Parathyroid adenoma (tissue), 2 donors: Measurements from ENCODE around the gene ZNF625.
A peak's percentile ranks its signal among the peaks of the same experiment; 100 is the strongest.

Source experiments
- H2AFZ ChIP-seq: fragments of 300-600 bp; sonication (generic); one replicate; pipeline ENCODE4 v1.7.0; 2017; ENCODE audit warnings: antibody characterized with exemption, mild to moderate bottlenecking
- H3K27ac ChIP-seq: fragments of 300-600 bp; sonication (generic); one replicate; pipeline ENCODE4 v1.7.0; 2017
- H3K27me3 ChIP-seq: fragments of 300-600 bp; sonication (generic); one replicate; pipeline ENCODE4 v1.7.0; 2017; ENCODE audit warnings: low read length; ENCODE audit not compliant: control insufficient read depth, insufficient read depth
- H3K36me3 ChIP-seq: fragments of 300-600 bp; sonication (generic); one replicate; pipeline ENCODE4 v1.7.0; 2017; ENCODE audit warnings: low read length; ENCODE audit not compliant: control insufficient read depth, insufficient read depth
- H3K4me1 ChIP-seq: fragments of 300-600 bp; sonication (generic); one replicate; pipeline ENCODE4 v1.7.0; 2017; ENCODE audit warnings: control low read depth
- H3K4me2 ChIP-seq: fragments of 300-600 bp; sonication (generic); one replicate; pipeline ENCODE4 v1.7.0; 2017; ENCODE audit warnings: low read length
- H3K4me3 ChIP-seq: fragments of 300-600 bp; sonication (generic); one replicate; pipeline ENCODE4 v1.7.0; 2017; ENCODE audit warnings: low read depth, low read length
- H3K79me2 ChIP-seq: fragments of 300-600 bp; sonication (generic); one replicate; pipeline ENCODE4 v1.7.0; 2017; ENCODE audit warnings: control low read depth
- H3K9ac ChIP-seq: fragments of 300-600 bp; sonication (generic); one replicate; pipeline ENCODE4 v1.7.0; 2017; ENCODE audit warnings: mild to moderate bottlenecking
- H3K9me3 ChIP-seq: fragments of 300-600 bp; sonication (generic); one replicate; pipeline ENCODE4 v1.7.0; 2017; ENCODE audit warnings: low read length; ENCODE audit not compliant: control insufficient read depth
- TF ChIP-seq, protein P1 (sequence below): fragments of 300-600 bp; sonication (generic); IDR thresholded peaks from one replicate; pipeline ENCODE4 v1.7.0; 2017; ENCODE audit warnings: antibody characterized with exemption, mild to moderate bottlenecking
- donor health status: primary hyperparathyroidism.

Gene ZNF625

DNA sequence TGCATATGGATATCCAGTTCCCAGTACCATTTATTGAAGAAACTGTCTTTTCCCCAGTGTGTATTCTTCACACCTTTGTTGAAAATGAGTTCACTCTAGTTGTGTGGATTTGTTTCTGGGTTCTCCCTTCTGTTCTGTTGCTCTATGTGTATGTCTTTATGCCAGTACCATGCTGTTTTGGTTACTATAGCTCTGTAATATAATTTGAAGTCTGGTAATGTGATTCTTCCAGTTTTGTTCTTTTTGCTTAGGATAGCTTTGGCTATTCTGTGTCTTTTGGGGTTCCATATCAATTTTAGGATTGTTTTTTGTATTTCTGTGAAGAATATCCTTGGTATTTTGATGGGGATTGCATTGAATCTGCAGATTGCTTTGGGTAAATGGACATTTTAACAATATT lies 41.6 kb upstream of the ZNF625 start:
- no peak overlapping the region for H3K27ac ChIP-seq
- no peak overlapping the region for H2AFZ ChIP-seq
- TF ChIP-seq, protein P1, sequence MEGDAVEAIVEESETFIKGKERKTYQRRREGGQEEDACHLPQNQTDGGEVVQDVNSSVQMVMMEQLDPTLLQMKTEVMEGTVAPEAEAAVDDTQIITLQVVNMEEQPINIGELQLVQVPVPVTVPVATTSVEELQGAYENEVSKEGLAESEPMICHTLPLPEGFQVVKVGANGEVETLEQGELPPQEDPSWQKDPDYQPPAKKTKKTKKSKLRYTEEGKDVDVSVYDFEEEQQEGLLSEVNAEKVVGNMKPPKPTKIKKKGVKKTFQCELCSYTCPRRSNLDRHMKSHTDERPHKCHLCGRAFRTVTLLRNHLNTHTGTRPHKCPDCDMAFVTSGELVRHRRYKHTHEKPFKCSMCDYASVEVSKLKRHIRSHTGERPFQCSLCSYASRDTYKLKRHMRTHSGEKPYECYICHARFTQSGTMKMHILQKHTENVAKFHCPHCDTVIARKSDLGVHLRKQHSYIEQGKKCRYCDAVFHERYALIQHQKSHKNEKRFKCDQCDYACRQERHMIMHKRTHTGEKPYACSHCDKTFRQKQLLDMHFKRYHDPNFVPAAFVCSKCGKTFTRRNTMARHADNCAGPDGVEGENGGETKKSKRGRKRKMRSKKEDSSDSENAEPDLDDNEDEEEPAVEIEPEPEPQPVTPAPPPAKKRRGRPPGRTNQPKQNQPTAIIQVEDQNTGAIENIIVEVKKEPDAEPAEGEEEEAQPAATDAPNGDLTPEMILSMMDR, result no peak
- H3K9me3 ChIP-seq, result no peaks in the 10 kb centered on the region
- H3K4me3 ChIP-seq, result no peak overlapping the region
- no peaks in the 10 kb centered on the region for H3K36me3 ChIP-seq
- no peaks in the 10 kb centered on the region for H3K4me1 ChIP-seq
- no peak overlapping the region for H3K4me2 ChIP-seq
- no peaks in the 10 kb centered on the region for H3K27me3 ChIP-seq
- H3K79me2 ChIP-seq, result no peaks in the 10 kb centered on the region
- no peak overlapping the region for H3K9ac ChIP-seq

DNA sequence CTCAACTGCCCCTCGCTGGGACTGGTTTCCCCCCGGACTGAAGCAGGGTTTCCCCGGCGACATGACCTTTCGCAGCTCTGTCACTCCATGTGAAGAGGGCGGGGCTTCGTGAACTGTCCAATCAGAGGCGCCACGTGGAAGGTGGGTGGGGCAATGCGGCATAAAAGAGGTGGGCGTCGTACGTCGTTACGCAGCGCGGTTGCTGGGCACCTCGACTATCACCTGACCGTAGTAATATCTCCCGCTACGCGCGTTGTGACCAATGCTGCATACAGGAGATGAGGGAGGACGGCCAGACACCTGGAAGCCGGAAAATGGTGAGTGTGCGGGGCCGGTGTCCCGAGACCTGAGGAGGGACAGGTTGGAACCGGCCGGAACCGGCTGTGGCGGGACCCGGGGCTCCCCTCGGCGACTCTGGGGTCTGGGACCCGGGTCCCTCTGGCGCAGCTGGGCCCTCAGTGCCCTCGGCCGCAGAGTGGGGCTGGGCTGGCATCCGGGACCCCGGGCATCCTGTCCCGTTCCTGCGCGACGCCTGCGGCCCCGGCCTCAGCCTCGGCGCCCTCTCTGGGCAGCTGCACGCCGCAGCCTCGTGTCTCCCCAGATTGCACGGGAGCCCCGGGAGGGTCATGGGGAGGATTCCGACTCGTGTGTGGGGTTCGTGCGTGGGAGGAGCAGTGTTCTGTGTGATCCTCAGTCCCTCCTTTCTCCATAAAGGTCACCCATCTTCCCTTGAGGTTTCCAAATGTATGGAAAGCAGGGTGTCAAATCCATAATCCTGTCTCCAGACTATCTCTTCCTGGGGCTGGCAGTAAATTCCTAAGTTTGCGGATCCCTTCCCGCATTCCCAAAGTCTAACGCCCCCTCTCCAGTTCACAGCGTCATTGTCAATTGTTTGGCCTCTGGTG lies 38.5 kb upstream of the ZNF625 start:
- Histone ChIP-seq H3K9me3 (no peaks in the 10 kb centered on the region), H3K4me3 (peak overlapping the region; percentile 77), H3K79me2 (no peaks in the 10 kb centered on the region), H3K27ac (no peak overlapping the region), H3K4me2 (peak overlapping the region; percentile 90), H2AFZ (peak overlapping the region; percentile 55), H3K4me1 (no peaks in the 10 kb centered on the region), H3K36me3 (no peaks in the 10 kb centered on the region), H3K27me3 (no peaks in the 10 kb centered on the region), H3K9ac (no peak overlapping the region)
- TF ChIP-seq, protein P1, result no peak

DNA sequence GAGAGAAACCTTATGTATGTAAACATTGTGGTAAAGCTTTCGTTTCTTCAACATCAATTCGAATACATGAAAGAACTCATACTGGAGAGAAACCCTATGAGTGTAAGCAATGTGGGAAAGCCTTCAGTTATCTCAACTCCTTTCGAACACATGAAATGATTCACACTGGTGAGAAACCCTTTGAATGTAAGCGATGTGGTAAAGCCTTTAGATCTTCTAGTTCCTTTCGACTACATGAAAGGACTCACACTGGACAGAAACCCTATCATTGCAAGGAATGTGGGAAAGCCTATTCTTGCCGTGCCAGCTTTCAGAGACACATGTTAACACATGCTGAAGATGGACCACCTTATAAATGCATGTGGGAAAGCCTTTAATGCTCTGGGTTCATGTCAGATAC lies 31.1 kb upstream of the ZNF625 start:
- Histone ChIP-seq H3K9me3 (no peaks in the 10 kb centered on the region), H3K4me1 (no peaks in the 10 kb centered on the region), H3K79me2 (peaks cover 10% of the 10 kb centered on the region), H3K27ac (no peak overlapping the region), H3K27me3 (no peaks in the 10 kb centered on the region), H3K9ac (no peak overlapping the region), H3K4me3 (no peak overlapping the region), H3K36me3 (peaks cover 9% of the 10 kb centered on the region), H3K4me2 (no peak overlapping the region), H2AFZ (no peak overlapping the region)
- TF ChIP-seq, protein P1, result no peak

DNA sequence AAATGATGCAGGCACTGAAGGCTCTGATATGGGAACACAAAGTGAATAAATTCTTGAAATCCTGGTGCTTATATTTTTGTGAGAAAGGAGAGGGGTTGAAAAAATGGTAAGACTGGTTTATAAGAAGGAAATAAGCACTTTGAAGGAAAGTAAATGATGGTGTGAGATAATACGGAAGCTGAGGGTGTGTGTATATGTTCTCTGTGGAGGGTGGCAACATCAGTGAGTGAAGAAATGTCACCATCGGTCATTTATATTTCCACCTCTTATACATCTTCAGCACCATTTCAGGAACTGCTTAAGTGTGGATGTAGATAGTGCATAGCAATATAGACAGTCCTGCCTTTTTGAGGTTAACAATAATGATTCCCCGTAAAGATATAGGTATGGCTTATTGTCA lies 23.8 kb upstream of the ZNF625 start:
- no peak overlapping the region for H3K4me2 ChIP-seq
- no peaks in the 10 kb centered on the region for H3K27me3 ChIP-seq
- no peak overlapping the region for H2AFZ ChIP-seq
- no peaks in the 10 kb centered on the region for H3K4me1 ChIP-seq
- no peak overlapping the region for H3K4me3 ChIP-seq
- TF ChIP-seq, protein P1, result no peak
- no peaks in the 10 kb centered on the region for H3K36me3 ChIP-seq
- H3K27ac ChIP-seq, result no peak overlapping the region
- H3K9ac ChIP-seq, result no peak overlapping the region
- no peaks in the 10 kb centered on the region for H3K9me3 ChIP-seq
- peaks cover 69% of the 10 kb centered on the region for H3K79me2 ChIP-seq

DNA sequence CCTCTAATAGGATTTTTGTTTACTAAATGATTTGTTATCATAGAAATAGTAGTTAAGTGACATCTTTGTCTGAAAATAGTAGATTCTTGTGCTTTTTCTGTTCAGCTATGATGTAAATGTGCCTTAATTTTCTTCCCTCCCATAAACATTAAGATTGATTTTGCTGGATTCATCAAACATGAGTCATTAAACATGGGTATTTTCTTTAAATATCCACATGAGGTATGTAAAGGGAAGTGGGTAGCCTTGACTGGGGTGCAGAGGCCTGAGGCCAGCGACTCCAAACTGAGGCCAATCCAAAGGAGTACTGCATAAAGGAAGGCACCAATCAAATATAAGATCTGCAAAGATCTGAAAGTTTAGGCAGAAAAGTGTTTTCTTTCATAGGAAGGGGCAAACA lies 10.1 kb upstream of the ZNF625 start:
- TF ChIP-seq, protein P1, result no peak

More for the DNA sequence above, 10.1 kb upstream of the ZNF625 start:
- H3K27me3 ChIP-seq, result no peaks in the 10 kb centered on the region
- H3K36me3 ChIP-seq, result no peaks in the 10 kb centered on the region
- H2AFZ ChIP-seq, result no peak overlapping the region
- H3K4me3 ChIP-seq, result no peak overlapping the region
- no peak overlapping the region for H3K4me2 ChIP-seq
- H3K9me3 ChIP-seq, result no peaks in the 10 kb centered on the region
- peaks cover 56% of the 10 kb centered on the region for H3K79me2 ChIP-seq
- no peak overlapping the region for H3K9ac ChIP-seq
- peaks cover 5% of the 10 kb centered on the region for H3K4me1 ChIP-seq
- H3K27ac ChIP-seq, result no peak overlapping the region
